Measurements from ENCODE around the gene GON7.

Gene GON7

GRCh38 chr14:93155667-93156066 lies 51.2 kb downstream of the GON7 start:
- DNase-seq = no peak

- no peak for DNase-seq
These were observed 53.7 kb downstream of the GON7 start for GRCh38 chr14:93153121-93153520.
